HepG2 (cell line): Measurements from ENCODE around the gene NLRP6. TPM values are rescaled to one million over a fixed set of nuclear protein-coding genes. Genes with fewer than 3 reads are reported as not detected.
A peak's percentile ranks its signal among the peaks of the same experiment; 100 is the strongest.

Source experiments
- ATAC-seq: fragments of 200-7000 bp; cut with Tn5 transposase; 3 replicates; pipeline ENCODE4 v1.9.1; 2020; ENCODE audit warnings: mild to moderate bottlenecking, moderate library complexity
- BruUV-seq: library from RNA; stranded (reverse); fragments of 400-500 nt; replicated peaks from 2 replicates; lab custom pipeline; 2021; lab: Mats Ljungman, UMichigan
- CTCF ChIA-PET: fragments of 300-600 bp; formaldehyde crosslinking; extraction: SDS; loops from one replicate; lab custom pipeline; 2021; ENCODE audit warnings: low total read pairs, inconsistent platforms, low intra/inter-chr PET ratio; lab: Yijun Ruan, JAX
- POLR2A ChIA-PET: fragments of 350-600 bp; sonication (Branson Sonifier 250); formaldehyde crosslinking; loops from one replicate; lab custom pipeline; 2020; ENCODE audit warnings: antibody characterized with exemption, inconsistent platforms; lab: Yijun Ruan, JAX
- DNase-seq: peaks from one replicate; pipeline ENCODE4 v3.0.0-alpha.2; 2015; ENCODE audit warnings: low spot score
- FAIRE-seq: peaks from 3 replicates; lab custom pipeline; 2011; peaks lifted over from hg19 to GRCh38; lab: Jason Lieb, UNC
- H2AFZ ChIP-seq: one replicate; pipeline ENCODE4 v1.6.1; 2011; ENCODE audit warnings: low read length, inconsistent platforms
- H3K27ac ChIP-seq: fragments of 300-600 bp; 3 replicates; pipeline ENCODE4 v1.8.0; 2011; ENCODE audit warnings: mixed run types, mild to moderate bottlenecking, mixed read lengths, low read length, inconsistent platforms; ENCODE audit not compliant: insufficient read depth; ENCODE audit errors: extremely low read length
- H3K27me3 ChIP-seq, 2 experiments: fragments of 200-600 bp in 1 of 2; 2 replicates in 1 of 2; 3 replicates in 1 of 2; pipeline versions ENCODE4 v1.6.0 to v1.8.0; 2011; ENCODE audit warnings: low read length in 2 of 2, mild to moderate bottlenecking in 2 of 2, moderate library complexity in 2 of 2, inconsistent platforms in 1 of 2; ENCODE audit not compliant: insufficient read depth in 2 of 2, control insufficient read depth in 1 of 2
- H3K36me3 ChIP-seq, 2 experiments: fragments of 200-600 bp in 1 of 2; replicated peaks in 1 of 2; 2 replicates in 1 of 2; 3 replicates in 1 of 2; pipeline versions ENCODE4 v1.5.1 to v1.8.0; 2011; ENCODE audit warnings: low read length in 2 of 2, inconsistent platforms in 1 of 2; ENCODE audit not compliant: insufficient read depth in 2 of 2, control insufficient read depth in 1 of 2
- H3K4me1 ChIP-seq: 2 replicates; pipeline ENCODE4 v1.5.1; 2012; ENCODE audit warnings: low read length, inconsistent platforms; ENCODE audit not compliant: insufficient read depth
- H3K4me2 ChIP-seq: 2 replicates; pipeline ENCODE4 v1.6.0; 2011; ENCODE audit warnings: low read depth, low read length, inconsistent platforms
- H3K4me3 ChIP-seq, 3 experiments: fragments of 200-600 bp in 1 of 3; sonication (generic), shearing (Covaris generic) in 1 of 3; replicated peaks in 1 of 3; 2 replicates each; pipeline ENCODE4 v1.5.1; 2011 to 2016; ENCODE audit warnings: low read length in 3 of 3, inconsistent platforms in 2 of 3, low read depth in 2 of 3, mild to moderate bottlenecking in 2 of 3, control low read depth in 1 of 3, mixed read lengths in 1 of 3; ENCODE audit not compliant: insufficient read depth in 1 of 3
- H3K79me2 ChIP-seq: one replicate; pipeline ENCODE4 v1.6.1; 2011; ENCODE audit warnings: low read length, inconsistent platforms; ENCODE audit not compliant: insufficient read depth
- H3K9ac ChIP-seq: 2 replicates; pipeline ENCODE4 v1.6.0; 2011; ENCODE audit warnings: mild to moderate bottlenecking, low read depth, low read length, inconsistent platforms; ENCODE audit not compliant: insufficient read depth
- H3K9me3 ChIP-seq: 2 replicates; pipeline ENCODE4 v1.5.1; 2012; ENCODE audit warnings: mild to moderate bottlenecking, low read length
- H4K20me1 ChIP-seq: 2 replicates; pipeline ENCODE4 v1.6.0; 2011; ENCODE audit warnings: inconsistent platforms, mild to moderate bottlenecking, low read length, moderate library complexity; ENCODE audit not compliant: insufficient read depth
- HNRNPK ChIP-seq: fragments of 200-400 bp; formaldehyde crosslinking; IDR thresholded peaks from 2 replicates; pipeline ENCODE4 v1.6.1; 2018; ENCODE audit warnings: low read length, low read depth, moderate library complexity, mild to moderate bottlenecking; ENCODE audit not compliant: poor library complexity, severe bottlenecking
- HNRNPL ChIP-seq: fragments of 200-400 bp; formaldehyde crosslinking; IDR thresholded peaks from 2 replicates; pipeline ENCODE4 v1.6.1; 2017; ENCODE audit warnings: mild to moderate bottlenecking, low read depth, low read length
- KLF13 ChIP-seq: sonication (generic); formaldehyde crosslinking; IDR thresholded peaks from 2 replicates; pipeline ENCODE4 v1.4.0; 2020; ENCODE audit warnings: mild to moderate bottlenecking, missing genetic modification reagents
- ZNF615 ChIP-seq: sonication (generic); formaldehyde crosslinking; IDR thresholded peaks from 2 replicates; pipeline ENCODE4 v1.5.0; 2020; ENCODE audit warnings: mild to moderate bottlenecking, missing genetic modification reagents, borderline replicate concordance
- ZNF709 ChIP-seq: sonication (generic); formaldehyde crosslinking; IDR thresholded peaks from 2 replicates; pipeline ENCODE4 v1.5.0; 2020; ENCODE audit warnings: mild to moderate bottlenecking, missing genetic modification reagents
- WGBS: methylation state at CpG from one replicate; pipeline ENCODE4 v1.1.6; 2017; ENCODE audit warnings: low lambda C conversion rate; 5-methylcytosine and 5-hydroxymethylcytosine counted together
- in situ Hi-C: cut with HindIII; loops from 2 replicates; pipeline ENCODE4 v1.10.0; 2017; ENCODE audit warnings: low pct_unique_long_range_greater_than_20kb; ENCODE audit not compliant: extremely low pct_ligation_motif_present
- intact Hi-C: fragments of 100-400 bp; cut with micrococcal nuclease; formaldehyde crosslinking; loops from one replicate; pipeline ENCODE4 v1.10.0; 2022; ENCODE audit not compliant: unreplicated experiment
- polyA plus RNA-seq, 8 experiments: library from polyadenylated mRNA; depleted of rRNA in 3 of 8; stranded (reverse) in 7 of 8; unstranded in 1 of 8; fragments of >200 nt; fragmentation: Illumina TruSeq in 4 of 8; extraction: Trizol in 4 of 8; gene quantifications; 2 replicates each; pipeline versions ENCODE4 v1.2.1 to v1.2.3, GENCODE V29; 2011 to 2016; ENCODE audit warnings: low read depth in 4 of 8, missing spikeins in 1 of 8, mixed read lengths in 1 of 8; ENCODE audit not compliant: insufficient read depth in 1 of 8
- total RNA-seq, 5 experiments: library from RNA; depleted of rRNA; stranded (reverse); fragments of >200 nt; fragmentation: Illumina TruSeq; extraction: Trizol; gene quantifications; 2 replicates each; pipeline ENCODE4 v1.2.3, GENCODE V29; 2016; ENCODE audit warnings: low read depth in 1 of 5

NLRP6 gene
- total and polyA plus RNA-seq, 2 of the 13 experiments (the other 11 are each of a cell fraction or from before 2014, with no cell fraction given) = not detected

DNA sequence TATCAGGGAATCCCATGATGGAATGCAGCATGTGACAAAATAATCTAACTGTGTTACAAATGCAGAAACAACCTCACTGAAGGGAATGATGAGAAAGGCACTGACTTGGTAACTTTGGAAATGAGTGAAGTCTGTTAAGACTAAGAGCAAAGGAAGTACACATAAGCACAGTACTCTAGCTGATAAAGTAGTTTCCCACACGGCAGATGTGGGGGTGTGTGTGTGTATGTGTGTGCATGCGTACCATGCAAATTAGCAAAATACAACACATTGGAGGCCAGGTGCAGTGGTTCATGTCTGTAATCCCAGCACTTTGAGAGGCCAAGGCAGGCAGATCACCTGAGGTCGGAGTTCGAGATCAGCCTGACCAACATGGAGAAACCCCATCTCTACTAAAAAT, 16.6 kb upstream of the NLRP6 start:
- ATAC-seq (no peak), FAIRE-seq (no peak), DNase-seq (no peak)
- WGBS = 41% methylated on average over 4 of the region's 4 CpGs
- no peaks in the 10 kb centered on the region for H4K20me1 ChIP-seq
- ChIA-PET POLR2A (interaction anchor here (1.5 kb wide), 1 partner anchor 95 kb away, joined by 3 read pairs; no protein-coding TSS in a partner anchor), CTCF (no interaction called here)
- no TSS peak for BruUV-seq
- in situ Hi-C loops (no loop called here), intact Hi-C loops (no loop called here)
- no peak for TF ChIP-seq KLF13
- peak; percentile 99 for TF ChIP-seq ZNF615 (CRISPR knock-in tag)
- no peak for TF ChIP-seq ZNF709
- H3K27me3 ChIP-seq = peaks cover 0 to 7% of the 10 kb centered on the region in 2 experiments; a peak in 1 of 5 replicates
- peaks cover 8% of the 10 kb centered on the region; the same call in 1 of the 2 replicates for H3K4me1 ChIP-seq
- H3K9me3 ChIP-seq = peaks cover 5% of the 10 kb centered on the region; the same call in 1 of the 2 replicates
- H3K36me3 ChIP-seq = no peaks in the 10 kb centered on the region
- no peak overlapping the region for H3K4me2 ChIP-seq
- no peaks in the 10 kb centered on the region for H3K79me2 ChIP-seq
- H3K9ac ChIP-seq = no peak overlapping the region
- no peak overlapping the region for H3K27ac ChIP-seq
- no peak overlapping the region for H2AFZ ChIP-seq
- H3K4me3 ChIP-seq = no peak overlapping the region

DNA sequence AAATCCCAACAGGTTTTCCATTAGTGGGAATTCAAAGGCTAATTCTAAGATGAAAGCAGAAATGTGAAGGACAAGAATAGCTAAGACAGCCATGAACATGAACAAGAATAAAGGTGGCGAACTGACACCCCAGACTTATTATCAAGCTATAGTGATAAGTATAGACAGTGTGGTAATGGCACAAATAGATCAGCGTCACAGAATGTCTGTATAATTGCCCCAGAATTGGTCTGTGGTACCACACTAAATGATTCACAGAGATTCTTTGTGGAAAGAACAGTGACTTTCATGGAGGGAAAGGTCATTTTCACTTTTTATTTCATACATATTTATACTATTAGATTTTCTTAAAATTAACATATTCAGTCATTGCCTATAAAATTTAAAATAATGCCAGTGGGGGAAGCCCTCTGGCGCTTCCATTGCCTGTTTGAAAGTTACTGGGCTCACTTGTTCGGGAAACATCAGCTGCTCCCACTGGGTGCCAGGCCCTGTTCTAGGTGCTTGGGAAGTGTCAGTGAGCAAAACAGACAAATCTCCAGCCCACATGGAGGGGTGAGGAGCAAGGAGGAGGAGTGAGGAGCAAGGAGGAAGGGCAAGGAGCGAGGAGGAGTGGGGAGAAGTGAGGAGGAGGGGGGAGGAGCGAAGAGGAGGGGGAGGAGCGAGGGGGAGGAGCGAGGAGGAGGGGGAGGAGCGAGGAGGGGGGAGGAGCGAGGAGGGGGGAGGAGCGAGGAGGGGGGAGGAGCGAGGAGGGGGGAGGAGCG, 11.3 kb upstream of the NLRP6 start:
- H2AFZ ChIP-seq = no peak overlapping the region
- H3K4me3 ChIP-seq = no peak overlapping the region
- peak; percentile 47 for TF ChIP-seq HNRNPK
- no peak for TF ChIP-seq HNRNPL
- no peak overlapping the region for H3K27ac ChIP-seq
- CTCF ChIA-PET = no interaction called here
- ATAC-seq (no peak), DNase-seq (no peak), FAIRE-seq (no peak)
- H3K27me3 ChIP-seq = peaks cover 0 to 17% of the 10 kb centered on the region in 2 experiments; a peak in 3 of 5 replicates
- H3K4me1 ChIP-seq = peaks cover 37% of the 10 kb centered on the region
- POLR2A ChIA-PET = no interaction called here
- in situ Hi-C loops = no loop called here
- no peaks in the 10 kb centered on the region for H3K36me3 ChIP-seq
- no peaks in the 10 kb centered on the region for H4K20me1 ChIP-seq
- intact Hi-C loops = no loop called here
- H3K9me3 ChIP-seq = peaks cover 5% of the 10 kb centered on the region; the same call in 1 of the 2 replicates
- no peak overlapping the region for H3K4me2 ChIP-seq
- no TSS peak for BruUV-seq
- 62% methylated on average over 13 of the region's 13 CpGs for WGBS
- no peak overlapping the region for H3K9ac ChIP-seq
- H3K79me2 ChIP-seq = no peaks in the 10 kb centered on the region
